ENCODE data around the gene ARRB1. TPM values are rescaled to one million over a fixed set of nuclear protein-coding genes. Genes with fewer than 3 reads are reported as not detected.
A peak's percentile ranks its signal among the peaks of the same experiment; 100 is the strongest.

The ARRB1 gene
- total RNA-seq, 1 donor from 2014 or later: 38.0 TPM

GRCh38 chr11:75319035-75319877 is 32.2 kb downstream of the ARRB1 start:
- peaks cover 2% of the 10 kb centered on the region for H3K27me3 Mint-ChIP-seq (ENCODE audit: unreplicated experiment)
- no peak overlapping the region for H3K27ac Mint-ChIP-seq (ENCODE audit: unreplicated experiment)
- peaks cover 4% of the 10 kb centered on the region for H3K9me3 Mint-ChIP-seq (ENCODE audit: unreplicated experiment)
- no peaks in the 10 kb centered on the region for H3K36me3 Mint-ChIP-seq (ENCODE audit: unreplicated experiment)
- H3K4me3 Mint-ChIP-seq (ENCODE audit: unreplicated experiment): no peak overlapping the region
- H3K4me1 Mint-ChIP-seq (ENCODE audit: low read depth, unreplicated experiment): peaks cover 3% of the 10 kb centered on the region
- no peak for DNase-seq
- no peak for TF ChIP-seq CTCF (IDR thresholded peaks at IDR 0.05; ENCODE audit: partially characterized antibody, unreplicated experiment)

DNA sequence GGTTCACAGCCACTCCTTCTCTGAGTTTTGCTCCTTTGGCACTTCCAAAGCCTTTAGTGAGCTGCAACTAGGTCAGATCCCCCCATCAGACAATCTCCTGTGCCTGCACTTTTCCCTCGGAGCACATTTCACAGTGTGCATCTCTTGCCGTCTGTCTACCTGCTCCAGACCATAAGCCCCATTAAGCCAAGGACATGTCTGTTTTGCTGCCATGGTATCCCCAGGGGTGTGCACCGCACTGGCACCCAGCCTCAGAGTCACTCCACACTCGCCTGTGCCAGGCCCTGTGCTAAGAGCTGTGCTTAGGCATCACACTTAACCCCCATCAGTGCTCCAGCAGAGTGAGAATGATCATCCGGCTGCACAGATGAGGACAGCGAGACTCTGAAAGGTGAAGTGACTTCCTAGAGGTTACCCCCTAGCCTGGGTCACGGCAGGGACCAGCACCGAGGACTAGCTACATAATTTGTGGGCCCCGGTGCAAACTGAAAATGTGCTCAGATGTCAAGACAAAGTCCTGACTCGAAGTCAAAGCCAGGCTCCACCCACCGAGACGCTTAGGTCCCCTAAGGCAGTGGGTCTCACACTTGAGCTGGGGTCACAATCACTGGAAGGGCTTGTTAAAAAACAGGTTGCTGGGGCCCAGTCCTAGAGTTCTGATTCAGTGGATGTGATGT is 33.9 kb downstream of the ARRB1 start:
- Mint-ChIP-seq H3K4me1 (ENCODE audit: low read depth, unreplicated experiment) (peaks cover 8% of the 10 kb centered on the region), H3K27ac (ENCODE audit: unreplicated experiment) (peak overlapping the region; percentile 26), H3K4me3 (ENCODE audit: unreplicated experiment) (no peak overlapping the region), H3K36me3 (ENCODE audit: unreplicated experiment) (no peaks in the 10 kb centered on the region), H3K27me3 (ENCODE audit: unreplicated experiment) (no peaks in the 10 kb centered on the region), H3K9me3 (ENCODE audit: unreplicated experiment) (peaks cover 8% of the 10 kb centered on the region)
- no peak for DNase-seq
- TF ChIP-seq CTCF (IDR thresholded peaks at IDR 0.05; ENCODE audit: partially characterized antibody, unreplicated experiment): no peak

GRCh38 chr11:75315439-75315805 is 36.0 kb downstream of the ARRB1 start:
- no peak overlapping the region for H3K4me3 Mint-ChIP-seq (ENCODE audit: unreplicated experiment)
- H3K36me3 Mint-ChIP-seq (ENCODE audit: unreplicated experiment): no peaks in the 10 kb centered on the region
- H3K27me3 Mint-ChIP-seq (ENCODE audit: unreplicated experiment): peaks cover 2% of the 10 kb centered on the region
- no peak for TF ChIP-seq CTCF (IDR thresholded peaks at IDR 0.05; ENCODE audit: partially characterized antibody, unreplicated experiment)
- H3K9me3 Mint-ChIP-seq (ENCODE audit: unreplicated experiment): peaks cover 14% of the 10 kb centered on the region
- H3K4me1 Mint-ChIP-seq (ENCODE audit: low read depth, unreplicated experiment): peaks cover 24% of the 10 kb centered on the region
- DNase-seq: no peak
- H3K27ac Mint-ChIP-seq (ENCODE audit: unreplicated experiment): no peak overlapping the region

DNA sequence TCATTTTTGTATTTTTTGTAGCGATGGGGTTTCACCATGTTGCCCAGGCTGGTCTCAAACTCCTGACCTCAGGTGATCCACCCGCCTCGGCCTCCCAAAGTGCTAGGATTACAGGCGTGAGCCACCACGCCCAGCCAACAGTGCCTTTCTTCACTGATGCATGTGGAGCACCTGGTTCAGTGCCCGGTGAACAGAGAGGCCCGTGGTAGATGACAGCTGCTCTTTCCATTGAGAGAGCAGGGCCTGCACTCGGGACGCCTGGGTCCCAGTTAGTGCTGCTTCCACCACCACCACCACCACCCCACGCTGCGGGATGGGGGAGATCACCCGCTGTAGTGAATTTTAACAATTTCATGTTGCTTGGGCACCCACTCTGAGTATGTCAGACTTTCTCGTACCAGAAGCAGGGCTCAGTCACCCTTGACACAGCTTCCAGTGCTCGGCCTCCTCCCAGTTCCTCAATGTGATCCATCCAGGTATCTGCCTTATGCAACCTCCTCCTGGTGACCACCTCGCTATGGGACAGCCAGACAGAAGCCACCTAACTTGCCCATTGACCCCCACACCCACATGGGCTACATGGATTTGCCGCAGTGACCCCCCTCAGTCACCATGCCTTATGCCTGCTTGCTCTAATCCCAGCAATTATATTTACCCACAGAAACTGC is 36.6 kb downstream of the ARRB1 start:
- no peaks in the 10 kb centered on the region for H3K36me3 Mint-ChIP-seq (ENCODE audit: unreplicated experiment)
- H3K27ac Mint-ChIP-seq (ENCODE audit: unreplicated experiment): no peak overlapping the region
- H3K27me3 Mint-ChIP-seq (ENCODE audit: unreplicated experiment): peaks cover 2% of the 10 kb centered on the region
- H3K9me3 Mint-ChIP-seq (ENCODE audit: unreplicated experiment): peaks cover 14% of the 10 kb centered on the region
- no peak for DNase-seq
- no peak for TF ChIP-seq CTCF (IDR thresholded peaks at IDR 0.05; ENCODE audit: partially characterized antibody, unreplicated experiment)
- peaks cover 29% of the 10 kb centered on the region for H3K4me1 Mint-ChIP-seq (ENCODE audit: low read depth, unreplicated experiment)
- H3K4me3 Mint-ChIP-seq (ENCODE audit: unreplicated experiment): no peak overlapping the region

Data from glutamatergic neuron (in vitro differentiated cells).